ENCODE measurements around the gene FAAP24. TPM values are rescaled to one million over a fixed set of nuclear protein-coding genes. Genes with fewer than 3 reads are reported as not detected.
"Not testable (repeated sequence)": the region's sequence is repeated elsewhere in the genome, so short reads cannot be mapped to it uniquely, and the experiment has no call there.

The FAAP24 gene
- total and polyA plus RNA-seq, 2 of the 13 experiments (the other 11 are each of a cell fraction or from before 2014, with no cell fraction given): 2.3 to 6.0 TPM

- FAIRE-seq: no peak
- 91% methylated on average over 4 of the region's 8 CpGs for WGBS (ENCODE audit: low lambda C conversion rate)
- TF ChIP-seq GPN1 (CRISPR knock-in tag; IDR thresholded peaks at IDR 0.05; ENCODE audit: borderline replicate concordance) (no peak), RBAK (CRISPR knock-in tag; IDR thresholded peaks at IDR 0.05) (no peak), PAF1 (CRISPR knock-in tag; IDR thresholded peaks at IDR 0.05) (no peak), ZBTB7A (CRISPR knock-in tag; IDR thresholded peaks at IDR 0.05) (no peak)
- TF ChIP-seq, protein P1, sequence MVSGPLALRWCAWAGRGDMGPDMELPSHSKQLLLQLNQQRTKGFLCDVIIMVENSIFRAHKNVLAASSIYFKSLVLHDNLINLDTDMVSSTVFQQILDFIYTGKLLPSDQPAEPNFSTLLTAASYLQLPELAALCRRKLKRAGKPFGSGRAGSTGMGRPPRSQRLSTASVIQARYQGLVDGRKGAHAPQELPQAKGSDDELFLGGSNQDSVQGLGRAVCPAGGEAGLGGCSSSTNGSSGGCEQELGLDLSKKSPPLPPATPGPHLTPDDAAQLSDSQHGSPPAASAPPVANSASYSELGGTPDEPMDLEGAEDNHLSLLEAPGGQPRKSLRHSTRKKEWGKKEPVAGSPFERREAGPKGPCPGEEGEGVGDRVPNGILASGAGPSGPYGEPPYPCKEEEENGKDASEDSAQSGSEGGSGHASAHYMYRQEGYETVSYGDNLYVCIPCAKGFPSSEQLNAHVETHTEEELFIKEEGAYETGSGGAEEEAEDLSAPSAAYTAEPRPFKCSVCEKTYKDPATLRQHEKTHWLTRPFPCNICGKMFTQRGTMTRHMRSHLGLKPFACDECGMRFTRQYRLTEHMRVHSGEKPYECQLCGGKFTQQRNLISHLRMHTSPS (CRISPR knock-in tag; IDR thresholded peaks at IDR 0.05; ENCODE audit: low read depth): no peak
- ATAC-seq: no peak
- CTCF ChIA-PET (ENCODE audit: low intra/inter-chr PET ratio, low total read pairs): no interaction called here
- H3K27ac ChIP-seq (ENCODE audit: extremely low read length, insufficient read depth, low read length): no peak overlapping the region
- no peak overlapping the region for H3K4me3 ChIP-seq (replicated peaks in 1 of 3; ENCODE audit: insufficient read depth in 1 of 3, low read depth in 2 of 3, low read length in 3 of 3)
- no peaks in the 10 kb centered on the region for H3K79me2 ChIP-seq (ENCODE audit: insufficient read depth, low read length)
- intact Hi-C loops (cut with micrococcal nuclease; ENCODE audit: unreplicated experiment): no loop called here
- no peaks in the 10 kb centered on the region for H4K20me1 ChIP-seq (ENCODE audit: insufficient read depth, low read length)
- DNase-seq (ENCODE audit: low spot score): no peak
- H3K9me3 ChIP-seq (ENCODE audit: low read length): no peaks in the 10 kb centered on the region
- in situ Hi-C loops (cut with HindIII; ENCODE audit: extremely low pct_ligation_motif_present, low pct_unique_long_range_greater_than_20kb): no loop called here
- H3K27me3 ChIP-seq (ENCODE audit: control insufficient read depth in 1 of 2, insufficient read depth in 2 of 2, low read length in 2 of 2): no peaks in the 10 kb centered on the region
- H3K36me3 ChIP-seq (replicated peaks in 1 of 2; ENCODE audit: control insufficient read depth in 1 of 2, insufficient read depth in 2 of 2, low read length in 2 of 2): peaks cover 4 to 6% of the 10 kb centered on the region in 2 experiments; a peak in 3 of 5 replicates
- no peak overlapping the region for H3K4me2 ChIP-seq (ENCODE audit: low read depth, low read length)
- no TSS peak for BruUV-seq (replicated peaks)
- H3K4me1 ChIP-seq (ENCODE audit: insufficient read depth, low read length): no peaks in the 10 kb centered on the region
- no peak overlapping the region for H3K9ac ChIP-seq (ENCODE audit: insufficient read depth, low read depth, low read length)
- POLR2A ChIA-PET: no interaction called here
- no peak overlapping the region for H2AFZ ChIP-seq (ENCODE audit: low read length)
These were observed 36.0 kb upstream of the FAAP24 start for GRCh38 chr19:32936065-32936464.

DNA sequence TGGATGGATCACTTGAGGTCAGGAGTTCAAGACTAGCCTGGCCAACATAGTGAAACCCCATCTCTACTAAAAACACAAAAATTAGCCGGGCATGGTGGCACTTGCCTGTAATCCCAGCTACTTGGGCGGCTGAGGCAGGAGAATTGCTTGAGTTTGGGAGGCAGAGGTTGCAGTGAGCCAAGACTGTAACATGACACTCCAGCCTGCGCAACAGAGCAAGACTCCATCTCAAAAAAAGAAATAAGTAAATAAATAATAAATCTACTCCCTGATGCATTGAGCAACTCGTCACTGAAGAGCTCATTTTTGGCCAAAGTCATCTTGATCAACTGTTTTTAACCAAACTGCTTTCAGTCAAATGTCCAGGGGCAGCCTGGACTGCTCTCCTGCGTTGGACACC, 30.8 kb upstream of the FAAP24 start:
- H3K79me2 ChIP-seq (ENCODE audit: insufficient read depth, low read length); CTCF ChIA-PET (ENCODE audit: low intra/inter-chr PET ratio, low total read pairs); H3K9me3 ChIP-seq (ENCODE audit: low read length); FAIRE-seq; in situ Hi-C loops (cut with HindIII; ENCODE audit: extremely low pct_ligation_motif_present, low pct_unique_long_range_greater_than_20kb); H3K27me3 ChIP-seq (ENCODE audit: control insufficient read depth in 1 of 2, insufficient read depth in 2 of 2, low read length in 2 of 2); H4K20me1 ChIP-seq (ENCODE audit: insufficient read depth, low read length); H3K9ac ChIP-seq (ENCODE audit: insufficient read depth, low read depth, low read length); BruUV-seq (replicated peaks); H3K4me2 ChIP-seq (ENCODE audit: low read depth, low read length); H3K27ac ChIP-seq (ENCODE audit: extremely low read length, insufficient read depth, low read length); H3K4me1 ChIP-seq (ENCODE audit: insufficient read depth, low read length); intact Hi-C loops (cut with micrococcal nuclease; ENCODE audit: unreplicated experiment); H2AFZ ChIP-seq (ENCODE audit: low read length); DNase-seq (ENCODE audit: low spot score); H3K4me3 ChIP-seq (replicated peaks in 1 of 3; ENCODE audit: insufficient read depth in 1 of 3, low read depth in 2 of 3, low read length in 3 of 3); ATAC-seq; POLR2A ChIA-PET: not testable (repeated sequence)
- H3K36me3 ChIP-seq (replicated peaks in 1 of 2; ENCODE audit: control insufficient read depth in 1 of 2, insufficient read depth in 2 of 2, low read length in 2 of 2): peaks cover 6 to 15% of the 10 kb centered on the region in 2 experiments; a peak in 4 of 5 replicates
- WGBS (ENCODE audit: low lambda C conversion rate): 98% methylated on average over 5 of the region's 5 CpGs

All from HepG2 (cell line).